GM12874 (cell line): ENCODE measurements around the gene DDB1.

Experiments used
- CTCF ChIP-seq: IDR thresholded peaks from 2 replicates; pipeline ENCODE4 v1.5.1; 2011; ENCODE audit warnings: low read depth, mild to moderate bottlenecking, control low read depth, low read length, moderate library complexity; ENCODE audit not compliant: insufficient read depth

The DDB1 gene

GRCh38 chr11:61369372-61370348, 36.8 kb upstream of the DDB1 start:
- no peak for TF ChIP-seq CTCF

GRCh38 chr11:61368646-61369045, 35.7 kb upstream of the DDB1 start:
- TF ChIP-seq CTCF, result no peak

- TF ChIP-seq CTCF, result no peak
Observed at GRCh38 chr11:61367406-61367805, 34.5 kb upstream of the DDB1 start.

- TF ChIP-seq CTCF, result no peak
Observed at GRCh38 chr11:61364012-61364675, 31.2 kb upstream of the DDB1 start.

- TF ChIP-seq CTCF, result no peak
Observed at GRCh38 chr11:61362542-61362875, 29.6 kb upstream of the DDB1 start.

- no peak for TF ChIP-seq CTCF
Observed at GRCh38 chr11:61361741-61362541, 29.0 kb upstream of the DDB1 start, which contains the start of the genes CYB561A3 and TMEM138. Gene CYB561A3, minus strand, starts transcription at chr11:61361882. Its CDS starts 5,169 bp downstream, at chr11:61356713. Gene TMEM138, plus strand, starts transcription at chr11:61362374. Its CDS starts 2,017 bp downstream, at chr11:61364391.
